HG02938 (cell line): ENCODE measurements around the gene HSD17B2.

Experiments
- ATAC-seq: cut with Tn5 transposase; IDR thresholded peaks from one replicate; pipeline ENCODE4 v1.9.1; 2021; ENCODE audit warnings: mild to moderate bottlenecking, moderate library complexity; ENCODE audit not compliant: unreplicated experiment

HSD17B2 gene

GRCh38 chr16:82047374-82047773 is 12.3 kb downstream of the HSD17B2 start:
- ATAC-seq = no peak

- ATAC-seq = no peak
These were observed 12.7 kb downstream of the HSD17B2 start for GRCh38 chr16:82047787-82048186.

- ATAC-seq = no peak
These were observed 14.4 kb downstream of the HSD17B2 start for GRCh38 chr16:82049484-82049883.

- no peak for ATAC-seq
These were observed 15.5 kb downstream of the HSD17B2 start for GRCh38 chr16:82050506-82050905.

- no peak for ATAC-seq
These were observed 15.9 kb downstream of the HSD17B2 start for GRCh38 chr16:82050909-82051357.

- ATAC-seq = no peak
These were observed 16.6 kb downstream of the HSD17B2 start for GRCh38 chr16:82051656-82052055.

- no peak for ATAC-seq
These were observed 20.1 kb downstream of the HSD17B2 start for GRCh38 chr16:82055117-82055516.

GRCh38 chr16:82055728-82056549 is 20.9 kb downstream of the HSD17B2 start:
- ATAC-seq = no peak

GRCh38 chr16:82056550-82056896 is 21.5 kb downstream of the HSD17B2 start:
- ATAC-seq = no peak

- no peak for ATAC-seq
These were observed 24.3 kb downstream of the HSD17B2 start for GRCh38 chr16:82059161-82059982.

GRCh38 chr16:82059983-82060421 is 24.9 kb downstream of the HSD17B2 start:
- no peak for ATAC-seq

- ATAC-seq = no peak
These were observed 26.9 kb downstream of the HSD17B2 start for GRCh38 chr16:82061861-82062525.

GRCh38 chr16:82062645-82063058 is 27.6 kb downstream of the HSD17B2 start:
- no peak for ATAC-seq

- no peak for ATAC-seq
These were observed 28.5 kb downstream of the HSD17B2 start for GRCh38 chr16:82063456-82064082.

GRCh38 chr16:82067042-82067803 is 32.2 kb downstream of the HSD17B2 start:
- no peak for ATAC-seq

GRCh38 chr16:82067804-82068325 is 32.8 kb downstream of the HSD17B2 start:
- ATAC-seq = no peak

- ATAC-seq = no peak
These were observed 35.8 kb downstream of the HSD17B2 start for GRCh38 chr16:82070656-82071369.

GRCh38 chr16:82071421-82071820 is 36.4 kb downstream of the HSD17B2 start:
- no peak for ATAC-seq

GRCh38 chr16:82072313-82072712 is 37.3 kb downstream of the HSD17B2 start:
- ATAC-seq = no peak
